Spleen (tissue), 7 donors: Measurements from ENCODE around the gene PPM1H.

ENCODE experiments used
- POLR2A ChIP-seq, 3 donors: fragments of 450-650 bp; IDR thresholded peaks; one replicate each; pipeline ENCODE4 v1.5.1; 2017; ENCODE audit warnings: antibody characterized with exemption in 3 of 3, mild to moderate bottlenecking in 1 of 3
- POLR2AphosphoS5 ChIP-seq, 3 donors: sonication (generic); formaldehyde crosslinking; IDR thresholded peaks; one replicate each; pipeline ENCODE4 v1.5.1; 2017; ENCODE audit warnings: antibody characterized with exemption in 3 of 3
- TF ChIP-seq, protein P1 (sequence below), 11 experiments: fragments of 200-600 bp in 7 of 11; fragments of 450-650 bp in 4 of 11; sonication (generic) in 4 of 11; IDR thresholded peaks in 8 of 11; conservative IDR thresholded peaks in 3 of 11; 1 replicate in 7 of 11; 2 replicates in 4 of 11; pipeline versions ENCODE4 v1.4.0 to v1.8.0; 2016 to 2021; ENCODE audit warnings: antibody characterized with exemption in 11 of 11, inconsistent platforms in 4 of 11, mild to moderate bottlenecking in 1 of 11
- donor health status: DM: no; HTN: no; CAD: no; lungs with moderate emphysema.
- donor health status: DM: no; HTN: no; CAD: no.
- donor health status: DM: no; HTN: no; CAD: no.

- TF ChIP-seq POLR2AphosphoS5 (IDR thresholded peaks at IDR 0.05) (no peak), POLR2A (IDR thresholded peaks at IDR 0.05) (no peak)
- TF ChIP-seq, protein P1, sequence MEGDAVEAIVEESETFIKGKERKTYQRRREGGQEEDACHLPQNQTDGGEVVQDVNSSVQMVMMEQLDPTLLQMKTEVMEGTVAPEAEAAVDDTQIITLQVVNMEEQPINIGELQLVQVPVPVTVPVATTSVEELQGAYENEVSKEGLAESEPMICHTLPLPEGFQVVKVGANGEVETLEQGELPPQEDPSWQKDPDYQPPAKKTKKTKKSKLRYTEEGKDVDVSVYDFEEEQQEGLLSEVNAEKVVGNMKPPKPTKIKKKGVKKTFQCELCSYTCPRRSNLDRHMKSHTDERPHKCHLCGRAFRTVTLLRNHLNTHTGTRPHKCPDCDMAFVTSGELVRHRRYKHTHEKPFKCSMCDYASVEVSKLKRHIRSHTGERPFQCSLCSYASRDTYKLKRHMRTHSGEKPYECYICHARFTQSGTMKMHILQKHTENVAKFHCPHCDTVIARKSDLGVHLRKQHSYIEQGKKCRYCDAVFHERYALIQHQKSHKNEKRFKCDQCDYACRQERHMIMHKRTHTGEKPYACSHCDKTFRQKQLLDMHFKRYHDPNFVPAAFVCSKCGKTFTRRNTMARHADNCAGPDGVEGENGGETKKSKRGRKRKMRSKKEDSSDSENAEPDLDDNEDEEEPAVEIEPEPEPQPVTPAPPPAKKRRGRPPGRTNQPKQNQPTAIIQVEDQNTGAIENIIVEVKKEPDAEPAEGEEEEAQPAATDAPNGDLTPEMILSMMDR (IDR thresholded peaks at IDR 0.05 in 8 of 11, conservative IDR thresholded peaks at IDR 0.05 in 3 of 11), result no peak
These were observed 27.9 kb downstream of the PPM1H start for GRCh38 chr12:62907078-62907477.
